Esophagus muscularis mucosa (tissue), 3 donors: ENCODE results near the gene KIF12.

Experiments
- CTCF ChIP-seq, 3 experiments: fragments of 200-600 bp in 2 of 3; fragments of 450-650 bp in 1 of 3; sonication (generic) in 2 of 3; IDR thresholded peaks; one replicate each; pipeline ENCODE4 v1.5.1; 2017 to 2019; ENCODE audit warnings: antibody characterized with exemption in 3 of 3, mild to moderate bottlenecking in 2 of 3, moderate library complexity in 1 of 3
- POLR2AphosphoS5 ChIP-seq, 2 donors: sonication (generic); formaldehyde crosslinking; IDR thresholded peaks; one replicate each; pipeline ENCODE4 v1.6.1; 2017; ENCODE audit warnings: antibody characterized with exemption in 2 of 2

- no peak for TF ChIP-seq CTCF (IDR thresholded peaks at IDR 0.05)
- TF ChIP-seq POLR2AphosphoS5 (IDR thresholded peaks at IDR 0.05), result no peak
These were observed 41.8 kb downstream of the KIF12 start for GRCh38 chr9:114057161-114057885.
